Mesendoderm (in vitro differentiated cells): Measurements from ENCODE around the gene ST8SIA1.

Source experiments
- DNase-seq: peaks from one replicate; pipeline ENCODE4 v3.0.0; 2013
- H2AK5ac ChIP-seq: 2 replicates; pipeline ENCODE4 v1.6.1; 2013; ENCODE audit warnings: low read length, inconsistent platforms
- H2BK120ac ChIP-seq: 2 replicates; pipeline ENCODE4 v1.6.1; 2013; ENCODE audit warnings: low read depth, mild to moderate bottlenecking, low read length, moderate library complexity, mixed read lengths
- H2BK15ac ChIP-seq: replicated peaks from 2 replicates; pipeline ENCODE4 v1.6.1; 2013; ENCODE audit warnings: low read depth, mild to moderate bottlenecking, moderate library complexity
- H2BK5ac ChIP-seq: 2 replicates; pipeline ENCODE4 v1.6.1; 2013; ENCODE audit warnings: low read length, inconsistent platforms
- H3K18ac ChIP-seq: 2 replicates; pipeline ENCODE4 v1.6.1; 2013; ENCODE audit warnings: mild to moderate bottlenecking, low read length, mixed read lengths
- H3K23ac ChIP-seq: one replicate; pipeline ENCODE4 v1.6.1; 2013; ENCODE audit warnings: low read length
- H3K27ac ChIP-seq: 2 replicates; pipeline ENCODE4 v1.5.1; 2013; ENCODE audit warnings: low read depth, mild to moderate bottlenecking, inconsistent platforms, low read length, moderate library complexity
- H3K27me3 ChIP-seq: 2 replicates; pipeline ENCODE4 v1.6.1; 2013; ENCODE audit warnings: low read length, control low read depth, mild to moderate bottlenecking, inconsistent platforms; ENCODE audit not compliant: insufficient read depth, poor library complexity
- H3K36me3 ChIP-seq: 2 replicates; pipeline ENCODE4 v1.6.1; 2013; ENCODE audit warnings: low read length, inconsistent platforms; ENCODE audit not compliant: control insufficient read depth, insufficient read depth
- H3K4ac ChIP-seq: one replicate; pipeline ENCODE4 v1.6.1; 2013; ENCODE audit warnings: low read depth, mild to moderate bottlenecking, low read length, moderate library complexity
- H3K4me1 ChIP-seq: 2 replicates; pipeline ENCODE4 v1.6.1; 2013; ENCODE audit warnings: low read depth, low read length, inconsistent platforms; ENCODE audit not compliant: control insufficient read depth
- H3K4me2 ChIP-seq: 2 replicates; pipeline ENCODE4 v1.6.1; 2013; ENCODE audit warnings: low read length
- H3K4me3 ChIP-seq: 2 replicates; pipeline ENCODE4 v1.5.1; 2013; ENCODE audit warnings: mild to moderate bottlenecking, low read length
- H3K56ac ChIP-seq: one replicate; pipeline ENCODE4 v1.6.1; 2013; ENCODE audit warnings: low read length
- H3K79me1 ChIP-seq: 2 replicates; pipeline ENCODE4 v1.6.1; 2013; ENCODE audit warnings: low read length, inconsistent platforms
- H3K79me2 ChIP-seq: 2 replicates; pipeline ENCODE4 v1.6.1; 2013; ENCODE audit warnings: mild to moderate bottlenecking, low read length; ENCODE audit not compliant: control insufficient read depth, insufficient read depth
- H3K9ac ChIP-seq: 2 replicates; pipeline ENCODE4 v1.6.1; 2013; ENCODE audit warnings: low read length, inconsistent platforms
- H4K5ac ChIP-seq: one replicate; pipeline ENCODE4 v1.6.1; 2013; ENCODE audit warnings: low read length
- H4K8ac ChIP-seq: one replicate; pipeline ENCODE4 v1.6.1; 2013; ENCODE audit warnings: low read depth, mild to moderate bottlenecking, control low read depth, low read length, moderate library complexity
- WGBS: extraction: QIAGEN DNeasy Blood & Tissue Kit; methylation state at CpG from one replicate; pipeline ENCODE4 v1.1.7; 2013; ENCODE audit warnings: low lambda C conversion rate, missing lambda C conversion rate; ENCODE audit not compliant: insufficient coverage; ENCODE audit errors: extremely low coverage; 5-methylcytosine and 5-hydroxymethylcytosine counted together

ST8SIA1 gene

DNA sequence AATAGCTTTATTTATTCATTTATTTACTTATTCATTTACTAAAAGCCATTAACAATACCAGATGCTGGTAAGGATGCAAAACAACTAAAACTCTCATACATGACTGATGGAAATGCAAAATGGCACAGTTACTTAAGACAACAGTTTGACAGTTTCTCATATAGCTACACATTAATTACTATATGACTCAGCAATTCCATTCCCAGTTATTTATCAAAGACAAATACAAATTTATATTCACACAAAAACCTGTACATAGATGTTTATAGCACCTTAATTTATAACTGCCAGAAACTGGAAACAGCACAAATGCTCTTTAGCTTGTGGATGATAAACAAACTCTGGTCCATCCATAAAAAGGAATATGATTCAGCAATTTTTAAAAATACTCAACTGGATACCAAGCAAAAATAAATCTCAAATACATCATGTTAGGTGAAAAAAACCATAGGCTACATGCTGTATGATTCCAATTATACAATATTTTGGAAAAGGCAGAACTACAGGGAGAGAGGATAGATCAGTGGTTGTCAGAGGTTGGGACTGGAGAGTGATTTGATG lies 37.9 kb upstream of the ST8SIA1 start:
- Histone ChIP-seq H3K36me3 (no peaks in the 10 kb centered on the region), H2AK5ac (no peak overlapping the region), H3K56ac (no peak overlapping the region), H3K4ac (no peak overlapping the region), H4K8ac (no peak overlapping the region), H3K27ac (no peak overlapping the region), H3K4me2 (no peak overlapping the region), H2BK5ac (no peak overlapping the region), H2BK15ac (no peak overlapping the region), H3K4me3 (no peak overlapping the region), H3K23ac (no peak overlapping the region), H3K27me3 (no peaks in the 10 kb centered on the region), H4K5ac (no peak overlapping the region), H3K9ac (no peak overlapping the region), H3K79me2 (no peaks in the 10 kb centered on the region), H2BK120ac (no peak overlapping the region), H3K79me1 (no peaks in the 10 kb centered on the region), H3K18ac (no peak overlapping the region), H3K4me1 (no peaks in the 10 kb centered on the region)
- no peak for DNase-seq

DNA sequence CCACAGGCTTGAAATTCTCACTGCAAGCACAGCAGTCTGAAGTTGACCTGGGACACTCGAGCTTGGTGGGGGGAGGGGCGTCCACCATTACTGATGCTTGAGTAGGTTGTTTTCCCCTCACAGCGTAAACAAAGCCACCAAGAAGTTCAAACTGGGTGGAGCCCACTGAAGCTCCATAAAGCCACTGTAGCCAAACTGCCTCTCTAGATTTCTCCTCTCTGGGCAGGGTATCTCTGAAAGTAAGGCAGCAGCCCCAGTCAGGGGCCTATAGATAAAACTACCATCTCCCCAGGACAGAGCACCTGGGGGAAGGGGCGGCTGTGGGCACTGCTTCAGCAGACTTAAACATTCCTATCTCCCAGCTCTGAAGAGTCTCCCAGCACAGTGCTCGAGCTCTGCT lies 31.7 kb upstream of the ST8SIA1 start:
- Histone ChIP-seq H4K5ac (no peak overlapping the region), H3K56ac (no peak overlapping the region), H3K27ac (no peak overlapping the region), H3K4me3 (no peak overlapping the region), H4K8ac (no peak overlapping the region), H3K79me1 (no peaks in the 10 kb centered on the region), H3K4me1 (no peaks in the 10 kb centered on the region), H3K4ac (no peak overlapping the region), H3K23ac (no peak overlapping the region), H3K27me3 (no peaks in the 10 kb centered on the region), H3K4me2 (no peak overlapping the region), H3K79me2 (no peaks in the 10 kb centered on the region), H3K18ac (no peak overlapping the region), H2BK5ac (no peak overlapping the region), H2AK5ac (no peak overlapping the region), H2BK120ac (no peak overlapping the region), H3K9ac (no peak overlapping the region), H3K36me3 (no peaks in the 10 kb centered on the region), H2BK15ac (no peak overlapping the region)
- WGBS, result no CpG with 5 or more reads among the region's 5 CpGs
- peak; percentile 6 for DNase-seq

DNA sequence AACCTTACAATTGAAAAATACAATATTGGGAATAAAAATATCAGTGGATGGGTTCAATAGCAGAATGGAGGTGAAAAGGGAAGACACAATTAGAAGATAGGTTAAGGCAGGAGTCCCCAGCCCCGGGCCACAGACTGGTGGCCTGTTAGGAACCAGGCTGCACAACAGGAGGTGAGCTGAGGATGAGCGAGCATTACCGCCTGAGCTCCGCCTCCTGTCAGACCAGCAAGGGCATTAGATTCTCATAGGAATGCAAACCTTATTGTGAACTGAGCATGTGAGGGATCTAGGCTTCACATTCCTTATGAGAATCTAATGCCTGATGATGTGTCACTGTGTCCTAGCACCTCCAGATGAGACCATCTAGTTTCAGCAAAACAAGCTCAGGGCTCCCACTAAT lies 27.3 kb upstream of the ST8SIA1 start:
- Histone ChIP-seq H3K4me3 (no peak overlapping the region), H3K18ac (no peak overlapping the region), H3K4me2 (no peak overlapping the region), H3K4me1 (no peaks in the 10 kb centered on the region), H3K56ac (no peak overlapping the region), H3K79me1 (no peaks in the 10 kb centered on the region), H4K8ac (no peak overlapping the region), H3K79me2 (no peaks in the 10 kb centered on the region), H3K27me3 (no peaks in the 10 kb centered on the region), H2BK5ac (no peak overlapping the region), H2AK5ac (no peak overlapping the region), H2BK15ac (no peak overlapping the region), H3K4ac (no peak overlapping the region), H3K9ac (no peak overlapping the region), H3K27ac (no peak overlapping the region), H3K36me3 (no peaks in the 10 kb centered on the region), H3K23ac (no peak overlapping the region), H4K5ac (no peak overlapping the region), H2BK120ac (no peak overlapping the region)
- WGBS, result no CpG with 5 or more reads among the region's 4 CpGs
- DNase-seq, result peak; percentile 91

DNA sequence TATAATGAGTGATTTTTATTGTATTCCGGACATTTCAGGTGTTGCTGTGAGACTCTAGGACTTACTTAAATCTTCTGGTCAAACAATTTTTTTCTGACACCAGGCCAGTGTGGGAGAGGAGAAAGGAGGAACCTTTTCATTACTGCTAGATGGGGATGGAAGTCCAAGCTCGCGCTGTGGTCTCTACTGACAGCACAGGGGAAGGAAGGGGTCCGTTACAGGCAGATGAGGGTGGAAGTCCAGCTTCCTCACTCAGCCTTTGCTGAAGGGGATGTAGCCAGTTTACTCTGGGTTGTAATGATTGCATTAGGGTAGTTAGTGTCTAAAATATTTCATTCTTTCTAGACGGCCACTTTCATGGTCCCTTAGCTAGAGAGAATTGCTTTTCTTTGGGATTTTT lies 26.3 kb upstream of the ST8SIA1 start:
- H2AK5ac ChIP-seq, result no peak overlapping the region
- DNase-seq, result no peak
- H3K4me2 ChIP-seq, result no peak overlapping the region
- H3K4me1 ChIP-seq, result no peaks in the 10 kb centered on the region
- no peaks in the 10 kb centered on the region for H3K27me3 ChIP-seq
- peak overlapping the region; percentile 23 for H2BK15ac ChIP-seq
- no peak overlapping the region for H3K56ac ChIP-seq
- no peak overlapping the region for H3K23ac ChIP-seq
- no peaks in the 10 kb centered on the region for H3K79me2 ChIP-seq
- H3K9ac ChIP-seq, result no peak overlapping the region
- no peaks in the 10 kb centered on the region for H3K79me1 ChIP-seq
- WGBS, result no CpG with 5 or more reads among the region's 5 CpGs
- no peak overlapping the region for H3K4me3 ChIP-seq
- H3K36me3 ChIP-seq, result no peaks in the 10 kb centered on the region
- H3K18ac ChIP-seq, result no peak overlapping the region
- H3K27ac ChIP-seq, result no peak overlapping the region
- H4K8ac ChIP-seq, result no peak overlapping the region
- no peak overlapping the region for H2BK5ac ChIP-seq
- H4K5ac ChIP-seq, result no peak overlapping the region
- H2BK120ac ChIP-seq, result no peak overlapping the region
- H3K4ac ChIP-seq, result no peak overlapping the region

DNA sequence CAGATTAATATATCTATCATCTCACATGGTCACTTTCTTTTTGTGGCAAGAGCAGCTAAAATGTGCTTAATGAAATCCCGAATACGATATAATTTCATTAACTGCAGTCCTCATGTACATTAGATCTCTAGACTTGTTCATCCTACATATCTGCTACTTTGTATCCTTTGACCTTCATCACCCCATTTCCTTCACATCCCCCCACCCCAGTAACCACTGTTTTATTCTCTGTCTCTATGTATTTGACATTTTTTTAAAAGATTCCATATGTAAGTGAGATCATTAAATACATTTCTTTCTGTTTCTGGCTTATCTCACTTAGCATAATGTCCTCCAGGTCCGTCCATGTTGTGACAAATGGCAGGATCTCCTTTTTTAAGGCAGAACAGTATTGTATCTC lies 23.0 kb upstream of the ST8SIA1 start:
- Histone ChIP-seq H3K4me3 (no peak overlapping the region), H2BK15ac (no peak overlapping the region), H2AK5ac (no peak overlapping the region), H3K9ac (no peak overlapping the region), H4K5ac (no peak overlapping the region), H2BK5ac (no peak overlapping the region), H3K27me3 (no peaks in the 10 kb centered on the region), H3K27ac (no peak overlapping the region), H4K8ac (no peak overlapping the region), H3K4ac (no peak overlapping the region), H3K4me2 (no peak overlapping the region), H3K18ac (no peak overlapping the region), H3K79me1 (no peaks in the 10 kb centered on the region), H3K4me1 (no peaks in the 10 kb centered on the region), H3K79me2 (no peaks in the 10 kb centered on the region), H3K36me3 (no peaks in the 10 kb centered on the region), H2BK120ac (no peak overlapping the region), H3K56ac (no peak overlapping the region), H3K23ac (no peak overlapping the region)
- WGBS, result no CpG with 5 or more reads among the region's 3 CpGs
- DNase-seq, result no peak

DNA sequence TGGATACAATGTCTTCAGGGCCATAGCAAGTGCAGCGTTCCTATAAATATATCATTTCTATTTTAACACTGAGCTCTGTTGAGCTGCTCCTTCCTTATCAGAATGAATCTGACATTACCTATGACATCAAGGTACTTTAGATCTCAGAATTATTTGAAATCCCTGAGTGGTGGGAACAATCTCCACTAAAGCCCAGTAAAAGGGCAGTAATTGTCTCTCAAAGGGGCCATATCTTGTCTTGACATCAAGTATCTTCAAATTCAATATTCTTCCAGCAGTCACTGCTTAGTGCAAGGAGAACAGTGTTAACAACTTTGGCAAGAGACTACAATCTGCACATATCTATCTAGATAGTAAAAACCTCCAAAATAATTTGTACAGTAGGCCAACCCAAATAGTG lies 21.7 kb upstream of the ST8SIA1 start:
- Histone ChIP-seq H3K56ac (no peak overlapping the region), H3K9ac (no peak overlapping the region), H3K23ac (no peak overlapping the region), H2BK120ac (no peak overlapping the region), H2BK5ac (no peak overlapping the region), H3K18ac (peak overlapping the region; percentile 82), H4K5ac (no peak overlapping the region), H3K4ac (no peak overlapping the region), H3K79me2 (no peaks in the 10 kb centered on the region), H3K36me3 (no peaks in the 10 kb centered on the region), H3K4me1 (no peaks in the 10 kb centered on the region), H2BK15ac (no peak overlapping the region), H3K27me3 (no peaks in the 10 kb centered on the region), H3K79me1 (no peaks in the 10 kb centered on the region), H2AK5ac (no peak overlapping the region), H4K8ac (no peak overlapping the region), H3K27ac (no peak overlapping the region), H3K4me3 (no peak overlapping the region), H3K4me2 (no peak overlapping the region)
- no CpG with 5 or more reads among the region's 1 CpG for WGBS
- no peak for DNase-seq
